ENCODE results near the gene RNASE8. TPM values are rescaled to one million over a fixed set of nuclear protein-coding genes. Genes with fewer than 3 reads are reported as not detected.
A peak's percentile ranks its signal among the peaks of the same experiment; 100 is the strongest.

Gene RNASE8
- total RNA-seq, 3 donors from 2014 or later (not counting 1 experiment from before 2014, with no cell fraction given) = not detected

DNA sequence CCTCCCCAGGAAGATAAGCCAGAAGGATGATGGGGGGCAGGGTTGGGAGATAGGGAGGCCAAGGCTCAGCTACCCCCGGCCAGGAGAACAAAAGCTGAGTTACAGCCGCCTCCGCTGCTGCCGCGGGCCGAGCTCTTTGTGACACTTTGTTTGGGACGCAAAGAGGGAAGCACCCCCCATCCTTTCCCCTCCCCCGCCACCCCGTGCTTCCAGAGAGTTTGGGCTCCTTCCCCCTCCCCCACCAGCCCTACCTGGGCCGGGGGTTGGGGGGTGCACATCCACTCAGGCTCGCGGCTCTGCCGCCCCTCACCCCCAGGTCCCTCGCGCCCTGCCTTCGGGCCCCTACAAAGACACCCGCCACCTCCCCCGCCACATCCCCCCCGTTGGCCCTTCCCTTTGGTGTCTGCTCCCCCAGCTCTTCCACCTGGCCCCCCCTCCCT is 40.0 kb downstream of the RNASE8 start:
- Histone ChIP-seq H3K36me3 (ENCODE audit: control insufficient read depth, insufficient read depth, low read length) (no peaks in the 10 kb centered on the region), H3K4me3 (ENCODE audit: low read length) (peak overlapping the region; percentile 13), H3K9me3 (ENCODE audit: control insufficient read depth, insufficient read depth, low read length) (no peaks in the 10 kb centered on the region), H3K27ac (ENCODE audit: low read length) (peak overlapping the region; percentile 8), H3K27me3 (ENCODE audit: control insufficient read depth, insufficient read depth, low read length) (no peaks in the 10 kb centered on the region), H3K4me1 (ENCODE audit: control insufficient read depth, insufficient read depth, low read length) (peaks cover 18% of the 10 kb centered on the region)
- Mint-ChIP-seq H3K36me3 (no peaks in the 10 kb centered on the region), H3K27ac (peak overlapping the region; percentile 64 to 65), H3K4me1 (peaks cover 15 to 20% of the 10 kb centered on the region in 2 donors), H3K27me3 (ENCODE audit: low read depth in 2 of 2) (peaks cover 0 to 4% of the 10 kb centered on the region in 2 donors), H3K4me3 (peak overlapping the region; percentile 82), H3K9me3 (no peaks in the 10 kb centered on the region)
- no peak for ATAC-seq
- TF ChIP-seq CTCF (IDR thresholded peaks at IDR 0.05) = no peak
- 9% methylated on average over 14 of the region's 19 CpGs for WGBS (ENCODE audit: insufficient coverage)
- DNase-seq = peak in 1 of 2 donors; percentile 50
- intact Hi-C loops (cut with micrococcal nuclease) = no loop called here

- Histone ChIP-seq H3K9me3 (ENCODE audit: control insufficient read depth, insufficient read depth, low read length) (no peaks in the 10 kb centered on the region), H3K4me3 (ENCODE audit: low read length) (peak within 1 kb of the TSS; percentile 43), H3K27me3 (ENCODE audit: control insufficient read depth, insufficient read depth, low read length) (no peaks in the 10 kb centered on the region), H3K27ac (ENCODE audit: low read length) (peak within 1 kb of the TSS; percentile 15), H3K4me1 (ENCODE audit: control insufficient read depth, insufficient read depth, low read length) (peaks cover 20% of the 10 kb centered on the region), H3K36me3 (ENCODE audit: control insufficient read depth, insufficient read depth, low read length) (no peaks in the 10 kb centered on the region)
- WGBS (ENCODE audit: insufficient coverage) = under 1% methylated on average over 71 of the region's 90 CpGs
- no peaks in the 10 kb centered on the region for H3K9me3 Mint-ChIP-seq
- peak; percentile 49 to 68 (median 60) for ATAC-seq
- DNase-seq = peak in 1 of 2 donors; percentile 54
- intact Hi-C loops (cut with micrococcal nuclease) = no loop called here
- peak within 1 kb of the TSS; percentile 76 to 88 for H3K27ac Mint-ChIP-seq
- no peaks in the 10 kb centered on the region for H3K36me3 Mint-ChIP-seq
- H3K27me3 Mint-ChIP-seq (ENCODE audit: low read depth in 2 of 2) = peaks cover 0 to 4% of the 10 kb centered on the region in 2 donors
- no peak for TF ChIP-seq CTCF (IDR thresholded peaks at IDR 0.05)
- H3K4me3 Mint-ChIP-seq = peak within 1 kb of the TSS; percentile 92
- H3K4me1 Mint-ChIP-seq = peaks cover 17 to 20% of the 10 kb centered on the region in 2 donors
Measured at GRCh38 chr14:21098076-21098891, 40.7 kb downstream of the RNASE8 start, which contains the start of gene ZNF219. TSS of gene ZNF219 (minus strand) at chr14:21098655. CDS start at chr14:21093591, 5,064 bp downstream.

DNA sequence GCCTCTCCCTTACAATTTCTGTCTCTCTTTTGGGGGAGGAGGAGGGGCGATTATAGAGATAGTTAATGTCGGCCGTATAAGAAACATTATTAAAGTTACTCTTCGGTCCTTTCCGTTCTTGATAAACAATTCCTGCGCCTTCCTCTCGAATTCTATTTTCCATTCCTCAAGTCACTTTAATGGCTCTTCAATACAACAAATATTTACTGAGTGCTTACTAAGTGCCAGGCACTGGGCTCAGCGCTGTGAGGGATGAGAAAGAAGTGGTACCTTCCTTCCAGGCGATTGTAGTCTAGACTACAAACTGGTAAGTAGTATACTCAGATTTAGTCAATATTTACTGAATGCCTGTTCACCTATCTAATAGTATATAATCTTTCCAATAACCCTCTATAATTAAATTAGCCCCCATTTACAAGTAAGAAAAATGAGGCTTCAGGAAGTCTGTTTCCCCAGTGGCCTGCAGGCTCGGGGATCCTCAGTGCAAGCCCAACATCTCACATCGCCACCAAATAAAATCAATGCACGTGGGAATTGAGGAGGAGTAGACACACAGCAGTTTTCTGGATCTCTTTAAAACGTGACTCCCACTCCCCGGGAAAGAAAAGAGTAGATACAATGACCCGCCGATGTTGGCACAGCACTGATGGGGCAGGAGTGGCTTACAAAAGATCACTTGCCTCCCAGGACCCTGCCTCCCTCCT is 41.4 kb downstream of the RNASE8 start:
- intact Hi-C loops (cut with micrococcal nuclease) = no loop called here
- no peaks in the 10 kb centered on the region for H3K36me3 Mint-ChIP-seq
- H3K4me3 Mint-ChIP-seq = peak overlapping the region; percentile 92
- no peaks in the 10 kb centered on the region for H3K9me3 ChIP-seq (ENCODE audit: control insufficient read depth, insufficient read depth, low read length)
- peak overlapping the region; percentile 15 for H3K27ac ChIP-seq (ENCODE audit: low read length)
- peaks cover 21 to 26% of the 10 kb centered on the region in 2 donors for H3K4me1 Mint-ChIP-seq
- H3K4me3 ChIP-seq (ENCODE audit: low read length) = peak overlapping the region; percentile 43
- H3K4me1 ChIP-seq (ENCODE audit: control insufficient read depth, insufficient read depth, low read length) = peaks cover 23% of the 10 kb centered on the region
- DNase-seq (no peak), ATAC-seq (no peak)
- H3K9me3 Mint-ChIP-seq = no peaks in the 10 kb centered on the region
- no peak for TF ChIP-seq CTCF (IDR thresholded peaks at IDR 0.05)
- no peaks in the 10 kb centered on the region for H3K27me3 ChIP-seq (ENCODE audit: control insufficient read depth, insufficient read depth, low read length)
- H3K27ac Mint-ChIP-seq = peak overlapping the region; percentile 76 to 88
- 40% methylated on average over 12 of the region's 16 CpGs for WGBS (ENCODE audit: insufficient coverage)
- no peaks in the 10 kb centered on the region for H3K36me3 ChIP-seq (ENCODE audit: control insufficient read depth, insufficient read depth, low read length)
- peaks cover 0 to 4% of the 10 kb centered on the region in 2 donors for H3K27me3 Mint-ChIP-seq (ENCODE audit: low read depth in 2 of 2)

All from natural killer cell (primary cell).